ENCODE results near the gene NR1H3. TPM values are rescaled to one million over a fixed set of nuclear protein-coding genes. Genes with fewer than 3 reads are reported as not detected.

The NR1H3 gene
- total RNA-seq, 6 donors from 2014 or later: 37.3 to 367 (median 49.2) TPM

DNA sequence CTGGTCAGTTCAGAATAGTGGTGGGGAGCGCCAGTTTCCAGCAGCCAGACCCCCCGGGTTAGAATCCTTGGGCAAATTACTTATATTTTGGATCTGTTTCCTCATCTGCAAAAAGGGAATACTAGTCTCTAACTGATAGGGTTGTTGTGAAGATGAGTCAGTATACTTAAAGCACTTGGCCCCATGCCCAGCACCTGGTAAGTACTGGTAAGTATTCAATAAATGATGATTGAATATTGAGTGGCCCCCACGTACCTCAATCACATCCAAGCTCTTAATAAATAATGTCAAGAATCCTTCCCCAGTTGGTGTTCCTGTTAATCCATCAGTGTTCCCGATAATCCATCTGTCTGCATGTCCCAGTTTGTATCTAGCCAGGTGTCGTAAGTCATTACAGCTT lies 21.3 kb upstream of the NR1H3 start:
- TF ChIP-seq POLR2AphosphoS5 (IDR thresholded peaks at IDR 0.05) (no peak), POLR2A (IDR thresholded peaks at IDR 0.05) (no peak), EP300 (IDR thresholded peaks at IDR 0.05) (no peak)
- TF ChIP-seq, protein P1, sequence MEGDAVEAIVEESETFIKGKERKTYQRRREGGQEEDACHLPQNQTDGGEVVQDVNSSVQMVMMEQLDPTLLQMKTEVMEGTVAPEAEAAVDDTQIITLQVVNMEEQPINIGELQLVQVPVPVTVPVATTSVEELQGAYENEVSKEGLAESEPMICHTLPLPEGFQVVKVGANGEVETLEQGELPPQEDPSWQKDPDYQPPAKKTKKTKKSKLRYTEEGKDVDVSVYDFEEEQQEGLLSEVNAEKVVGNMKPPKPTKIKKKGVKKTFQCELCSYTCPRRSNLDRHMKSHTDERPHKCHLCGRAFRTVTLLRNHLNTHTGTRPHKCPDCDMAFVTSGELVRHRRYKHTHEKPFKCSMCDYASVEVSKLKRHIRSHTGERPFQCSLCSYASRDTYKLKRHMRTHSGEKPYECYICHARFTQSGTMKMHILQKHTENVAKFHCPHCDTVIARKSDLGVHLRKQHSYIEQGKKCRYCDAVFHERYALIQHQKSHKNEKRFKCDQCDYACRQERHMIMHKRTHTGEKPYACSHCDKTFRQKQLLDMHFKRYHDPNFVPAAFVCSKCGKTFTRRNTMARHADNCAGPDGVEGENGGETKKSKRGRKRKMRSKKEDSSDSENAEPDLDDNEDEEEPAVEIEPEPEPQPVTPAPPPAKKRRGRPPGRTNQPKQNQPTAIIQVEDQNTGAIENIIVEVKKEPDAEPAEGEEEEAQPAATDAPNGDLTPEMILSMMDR (IDR thresholded peaks at IDR 0.05): no peak
- Histone ChIP-seq H3K4me3 (no peak overlapping the region), H3K4me1 (peaks cover 0 to 5% (median 0%) of the 10 kb centered on the region in 4 donors), H3K36me3 (peaks cover 18 to 45% (median 31%) of the 10 kb centered on the region in 4 donors), H3K27ac (no peak overlapping the region), H3K27me3 (no peaks in the 10 kb centered on the region), H3K9me3 (no peaks in the 10 kb centered on the region)
- WGBS, 2 donors: 80 to 86% methylated on average over 5 of the region's 5 CpGs
- DNase-seq: no peak
- ATAC-seq (ENCODE audit: low FRiP score in 2 of 2): no peak

DNA sequence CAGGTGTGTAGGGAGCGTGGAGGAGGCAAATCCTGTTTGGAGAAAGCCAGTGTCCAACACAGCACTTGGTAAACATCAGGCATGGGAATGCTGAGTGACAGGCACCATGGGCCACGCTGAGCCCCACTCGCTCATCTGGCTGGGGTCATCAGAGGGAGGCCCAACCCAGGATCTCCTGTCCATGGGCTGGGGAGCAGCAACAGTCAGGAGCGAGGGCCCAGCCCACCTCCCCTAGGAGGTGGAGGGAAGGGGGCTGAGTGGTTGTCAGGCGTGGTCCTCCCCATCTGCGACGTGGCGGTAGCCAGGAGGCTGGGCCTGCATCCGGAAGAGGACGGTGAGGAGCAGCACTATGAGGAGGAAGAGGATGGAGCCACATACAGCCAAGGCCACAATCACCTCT lies 17.9 kb upstream of the NR1H3 start:
- ATAC-seq (ENCODE audit: low FRiP score in 2 of 2): no peak
- Histone ChIP-seq H3K36me3 (peaks cover 27 to 70% (median 57%) of the 10 kb centered on the region in 4 donors), H3K27ac (no peak overlapping the region), H3K9me3 (no peaks in the 10 kb centered on the region), H3K27me3 (no peaks in the 10 kb centered on the region), H3K4me1 (peaks cover 0 to 28% (median 25%) of the 10 kb centered on the region in 4 donors), H3K4me3 (no peak overlapping the region)
- TF ChIP-seq POLR2AphosphoS5 (IDR thresholded peaks at IDR 0.05) (no peak), EP300 (IDR thresholded peaks at IDR 0.05) (no peak), POLR2A (IDR thresholded peaks at IDR 0.05) (no peak)
- TF ChIP-seq, protein P1 (IDR thresholded peaks at IDR 0.05): no peak
- 93 to 96% methylated on average over 10 of the region's 10 CpGs for WGBS, 2 donors
- no peak for DNase-seq

DNA sequence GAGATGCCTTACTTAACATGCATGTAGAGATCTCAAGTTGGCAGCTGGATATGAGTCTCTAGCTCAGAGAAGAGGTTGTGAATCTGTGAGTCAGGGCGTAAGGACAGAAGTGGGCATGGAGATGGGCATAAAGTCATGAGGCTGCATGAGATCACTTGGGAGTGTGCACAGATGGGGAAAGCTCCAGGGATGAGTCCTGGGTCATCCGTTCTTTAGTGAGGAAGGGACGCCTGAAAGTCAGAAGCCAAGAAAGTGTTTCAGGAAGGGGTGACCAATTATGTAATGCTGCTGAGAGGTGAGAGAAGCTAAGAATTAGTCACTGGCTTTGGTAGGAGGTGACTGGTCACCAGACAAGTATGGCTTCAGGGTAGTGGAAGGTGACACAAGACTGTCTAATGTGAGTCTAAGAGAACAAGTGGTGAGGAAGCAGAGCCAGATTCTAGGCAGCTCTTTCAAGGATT lies 15.9 kb upstream of the NR1H3 start:
- ATAC-seq (ENCODE audit: low FRiP score in 2 of 2): no peak

DNA sequence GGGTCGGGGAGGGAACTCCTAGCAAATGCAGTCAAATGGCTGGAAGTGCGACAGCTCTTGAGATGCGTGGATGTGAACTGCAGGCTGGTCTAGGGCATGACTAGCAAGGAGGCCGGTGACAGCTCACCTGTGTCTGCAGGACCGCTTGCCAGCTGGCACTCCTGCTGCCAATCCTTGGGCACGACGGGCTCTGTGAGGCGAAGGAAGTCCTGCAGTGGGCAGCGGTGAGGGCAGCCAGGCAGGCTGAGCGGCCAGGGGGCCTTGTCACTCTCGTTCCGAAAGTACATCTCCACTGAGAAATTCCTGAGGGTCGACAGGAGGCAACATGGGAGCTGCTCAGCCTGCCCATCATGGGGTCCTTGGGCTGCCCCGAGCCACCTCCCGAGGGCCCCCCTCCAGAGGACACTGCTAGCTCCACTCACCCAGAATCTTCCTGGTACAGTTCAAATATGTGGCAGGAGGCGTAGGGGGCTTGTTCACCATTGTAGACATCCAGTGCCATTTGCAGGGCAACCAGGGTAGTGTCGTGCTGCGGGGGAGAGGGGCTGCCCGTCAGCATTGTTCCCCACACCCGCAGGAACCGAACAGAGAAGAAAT lies 15.1 kb upstream of the NR1H3 start:
- ATAC-seq (ENCODE audit: low FRiP score in 2 of 2) (no peak), DNase-seq (peak in 1 of 2 donors; percentile 73)
- Histone ChIP-seq H3K27me3 (no peaks in the 10 kb centered on the region), H3K27ac (peak overlapping the region; percentile 18 to 73 (median 44)), H3K4me1 (peaks cover 9 to 41% (median 32%) of the 10 kb centered on the region in 4 donors), H3K4me3 (no peak overlapping the region), H3K36me3 (peaks cover 27 to 84% (median 62%) of the 10 kb centered on the region in 4 donors), H3K9me3 (no peaks in the 10 kb centered on the region)
- TF ChIP-seq POLR2AphosphoS5 (IDR thresholded peaks at IDR 0.05): no peak
- TF ChIP-seq POLR2A (IDR thresholded peaks at IDR 0.05): no peak
- TF ChIP-seq EP300 (IDR thresholded peaks at IDR 0.05): no peak
- TF ChIP-seq, protein P1 (IDR thresholded peaks at IDR 0.05): no peak
- 82 to 88% methylated on average over 18 to 21 of the region's 21 CpGs for WGBS, 2 donors

More for the DNA sequence above, 15.9 kb upstream of the NR1H3 start:
- Histone ChIP-seq H3K9me3 (no peaks in the 10 kb centered on the region), H3K27me3 (no peaks in the 10 kb centered on the region), H3K4me1 (peaks cover under 1 to 33% (median 25%) of the 10 kb centered on the region in 4 donors), H3K36me3 (peaks cover 27 to 85% (median 63%) of the 10 kb centered on the region in 4 donors), H3K27ac (peak overlapping the region in 2 of 4 donors; percentile 38 to 73), H3K4me3 (no peak overlapping the region)
- TF ChIP-seq POLR2AphosphoS5 (IDR thresholded peaks at IDR 0.05): no peak
- no peak for TF ChIP-seq POLR2A (IDR thresholded peaks at IDR 0.05)
- TF ChIP-seq, protein P1 (IDR thresholded peaks at IDR 0.05): no peak
- TF ChIP-seq EP300 (IDR thresholded peaks at IDR 0.05): no peak
- no peak for DNase-seq
- 85 to 94% methylated on average over 3 of the region's 3 CpGs for WGBS, 2 donors

Measured in upper lobe of left lung (tissue), 6 donors.